Gastrocnemius medialis (tissue), 4 donors: ENCODE measurements around the gene MCF2L2. TPM values are rescaled to one million over a fixed set of nuclear protein-coding genes. Genes with fewer than 3 reads are reported as not detected.

Source experiments
- ATAC-seq, 2 donors: fragments of 150-250 bp; one replicate each; pipeline ENCODE4 v1.9.1; 2016
- DNase-seq, 2 donors: peaks; one replicate each; pipeline ENCODE4 v3.0.0-alpha.2; 2019
- H3K27ac ChIP-seq, 4 donors: fragments of 200-600 bp; sonication (generic); 1 replicate in 1 of 4; 2 replicates in 3 of 4; pipeline ENCODE4 v1.5.1; 2016 to 2018; ENCODE audit warnings: mild to moderate bottlenecking in 2 of 4, moderate library complexity in 1 of 4
- H3K27me3 ChIP-seq, 3 donors: fragments of 200-600 bp; sonication (generic) in 2 of 3; 1 replicate in 1 of 3; 2 replicates in 2 of 3; pipeline versions ENCODE4 v1.5.1 to v1.6.0; 2016 to 2019; ENCODE audit warnings: mild to moderate bottlenecking in 1 of 3, moderate library complexity in 1 of 3
- H3K36me3 ChIP-seq, 2 donors: fragments of 200-600 bp; sonication (generic) in 1 of 2; one replicate each; pipeline ENCODE4 v1.5.1; 2017 to 2018
- H3K4me1 ChIP-seq, 2 donors: fragments of 200-600 bp; sonication (generic) in 1 of 2; one replicate each; pipeline ENCODE4 v1.5.1; 2016 to 2017; ENCODE audit warnings: mild to moderate bottlenecking in 2 of 2
- H3K4me3 ChIP-seq, 4 donors: fragments of 200-600 bp; sonication (generic) in 3 of 4; 1 replicate in 1 of 4; 2 replicates in 3 of 4; pipeline ENCODE4 v1.5.1; 2016 to 2019; ENCODE audit warnings: mild to moderate bottlenecking in 2 of 4
- H3K9me3 ChIP-seq, 3 donors: fragments of 200-600 bp; sonication (generic) in 2 of 3; 1 replicate in 1 of 3; 2 replicates in 2 of 3; pipeline ENCODE4 v1.5.1; 2016 to 2019
- CTCF ChIP-seq, 5 experiments: fragments of 450-650 bp in 3 of 5; fragments of 200-600 bp in 2 of 5; sonication (generic) in 2 of 5; IDR thresholded peaks in 4 of 5; conservative IDR thresholded peaks in 1 of 5; 1 replicate in 4 of 5; 2 replicates in 1 of 5; pipeline ENCODE4 v1.5.1; 2016 to 2019; ENCODE audit warnings: antibody characterized with exemption in 5 of 5, mild to moderate bottlenecking in 3 of 5, moderate library complexity in 3 of 5
- POLR2A ChIP-seq, 2 donors: fragments of 450-650 bp; IDR thresholded peaks; one replicate each; pipeline ENCODE4 v1.6.1; 2017; ENCODE audit warnings: antibody characterized with exemption in 2 of 2, mild to moderate bottlenecking in 2 of 2, moderate library complexity in 2 of 2
- in situ Hi-C, 4 donors: fragments of 200-750 bp; cut with MboI; loops; one replicate each; pipeline versions ENCODE4 v1.15.0 to v1.8.0; 2017; ENCODE audit warnings: low sequenced_read_pairs in 4 of 4
- intact Hi-C: fragments of 100-400 bp; cut with DNase I; formaldehyde crosslinking; loops from one replicate; pipeline ENCODE4 v1.15.1; 2023; ENCODE audit warnings: low total_unique reads
- total RNA-seq, 4 donors: library from RNA; depleted of rRNA; stranded (reverse); fragments of >200 nt; gene quantifications; one replicate each; pipeline versions ENCODE4 v1.1.0 to v1.2.3, GENCODE V29; 2016

The MCF2L2 gene
- total RNA-seq, 4 donors from 2014 or later, result 0.27 to 0.61 (median 0.46) TPM

GRCh38 chr3:183210862-183211341 lies 217.5 kb downstream of the MCF2L2 start:
- TF ChIP-seq CTCF (IDR thresholded peaks at IDR 0.05 in 4 of 5, conservative IDR thresholded peaks at IDR 0.05 in 1 of 5) (no peak), POLR2A (IDR thresholded peaks at IDR 0.05) (no peak)
- intact Hi-C loops, result loop anchor here (2.0 kb wide), 1 partner anchor 76 kb away; no protein-coding TSS in a partner anchor
- Histone ChIP-seq H3K27me3 (no peaks in the 10 kb centered on the region), H3K4me1 (peaks cover 0 to 3% of the 10 kb centered on the region in 2 donors), H3K36me3 (no peaks in the 10 kb centered on the region), H3K4me3 (no peak overlapping the region), H3K27ac (peak overlapping the region in 3 of 4 donors; percentile 43 to 57 (median 54)), H3K9me3 (no peaks in the 10 kb centered on the region)
- in situ Hi-C loops, result no loop called here
- ATAC-seq (peak in 1 of 2 donors; percentile 37), DNase-seq (peak in 1 of 2 donors; percentile 18)

- Histone ChIP-seq H3K27me3 (no peaks in the 10 kb centered on the region), H3K36me3 (no peaks in the 10 kb centered on the region), H3K4me3 (no peak overlapping the region), H3K27ac (peak overlapping the region in 2 of 4 donors; percentile 43 to 57), H3K4me1 (peaks cover 0 to 3% of the 10 kb centered on the region in 2 donors), H3K9me3 (no peaks in the 10 kb centered on the region)
- intact Hi-C loops (loop anchor here (2.0 kb wide), 1 partner anchor 76 kb away; no protein-coding TSS in a partner anchor), in situ Hi-C loops (no loop called here)
- ATAC-seq (peak in 1 of 2 donors; percentile 13), DNase-seq (no peak)
- TF ChIP-seq POLR2A (IDR thresholded peaks at IDR 0.05) (no peak), CTCF (IDR thresholded peaks at IDR 0.05 in 4 of 5, conservative IDR thresholded peaks at IDR 0.05 in 1 of 5) (no peak)
Measured at GRCh38 chr3:183210341-183210740, 218.1 kb downstream of the MCF2L2 start.

- intact Hi-C loops, result no loop called here
Measured at GRCh38 chr3:183208800-183209199, 219.6 kb downstream of the MCF2L2 start.

GRCh38 chr3:183208260-183208659 lies 220.2 kb downstream of the MCF2L2 start:
- ATAC-seq (no peak), DNase-seq (no peak)
- in situ Hi-C loops (no loop called here), intact Hi-C loops (no loop called here)
- TF ChIP-seq CTCF (IDR thresholded peaks at IDR 0.05 in 4 of 5, conservative IDR thresholded peaks at IDR 0.05 in 1 of 5), result no peak
- TF ChIP-seq POLR2A (IDR thresholded peaks at IDR 0.05), result no peak
- no peak overlapping the region for H3K4me3 ChIP-seq
- no peaks in the 10 kb centered on the region for H3K27me3 ChIP-seq
- H3K36me3 ChIP-seq, result no peaks in the 10 kb centered on the region
- H3K27ac ChIP-seq, result no peak overlapping the region
- H3K4me1 ChIP-seq, result no peaks in the 10 kb centered on the region
- no peaks in the 10 kb centered on the region for H3K9me3 ChIP-seq

More at GRCh38 chr3:183208800-183209199, 219.6 kb downstream of the MCF2L2 start:
- no peaks in the 10 kb centered on the region for H3K9me3 ChIP-seq
- no peak for ATAC-seq
- in situ Hi-C loops, result no loop called here
- no peaks in the 10 kb centered on the region for H3K4me1 ChIP-seq
- no peak for DNase-seq
- no peak overlapping the region for H3K4me3 ChIP-seq
- H3K36me3 ChIP-seq, result no peaks in the 10 kb centered on the region
- TF ChIP-seq CTCF (IDR thresholded peaks at IDR 0.05 in 4 of 5, conservative IDR thresholded peaks at IDR 0.05 in 1 of 5) (no peak), POLR2A (IDR thresholded peaks at IDR 0.05) (no peak)
- H3K27me3 ChIP-seq, result no peaks in the 10 kb centered on the region
- H3K27ac ChIP-seq, result no peak overlapping the region

- in situ Hi-C loops, result no loop called here
- no peaks in the 10 kb centered on the region for H3K4me1 ChIP-seq
Measured at GRCh38 chr3:183203670-183204069, 224.7 kb downstream of the MCF2L2 start.

More at GRCh38 chr3:183203670-183204069, 224.7 kb downstream of the MCF2L2 start:
- no peaks in the 10 kb centered on the region for H3K27me3 ChIP-seq
- no peak for DNase-seq
- no peak for ATAC-seq
- no peak for TF ChIP-seq CTCF (IDR thresholded peaks at IDR 0.05 in 4 of 5, conservative IDR thresholded peaks at IDR 0.05 in 1 of 5)
- no peak for TF ChIP-seq POLR2A (IDR thresholded peaks at IDR 0.05)
- H3K36me3 ChIP-seq, result no peaks in the 10 kb centered on the region
- H3K27ac ChIP-seq, result no peak overlapping the region
- H3K4me3 ChIP-seq, result no peak overlapping the region
- H3K9me3 ChIP-seq, result no peaks in the 10 kb centered on the region
- intact Hi-C loops, result no loop called here
